ENCODE results near the gene PDE5A. TPM values are rescaled to one million over a fixed set of nuclear protein-coding genes. Genes with fewer than 3 reads are reported as not detected.

The PDE5A gene
- polyA plus RNA-seq, 1 of the 3 experiments (the other 2 are of a cell fraction) = 6.4 TPM

DNA sequence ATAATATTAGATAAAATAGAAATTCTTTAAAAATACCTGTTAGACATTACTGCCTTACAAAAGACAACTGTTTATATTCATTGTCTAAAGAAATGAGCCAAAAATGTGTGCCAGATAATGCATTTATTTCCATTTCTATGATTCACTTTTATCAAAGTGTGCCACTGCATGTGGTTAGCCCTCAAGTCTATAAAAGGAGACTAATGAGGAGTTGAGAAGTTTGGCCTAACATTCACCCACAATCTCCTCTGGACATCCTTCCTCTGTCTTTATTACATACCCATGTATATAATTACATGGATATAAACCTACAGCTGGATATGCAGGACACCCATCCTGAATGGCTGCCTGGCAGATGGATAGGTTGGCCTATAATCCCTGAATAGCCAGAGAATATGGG is 42.6 kb upstream of the PDE5A start:
- TF ChIP-seq RAD21 (IDR thresholded peaks at IDR 0.05; ENCODE audit: low read length) (no peak), TAF1 (IDR thresholded peaks at IDR 0.05; ENCODE audit: borderline replicate concordance, low read depth, low read length) (no peak), TEAD4 (IDR thresholded peaks at IDR 0.05; ENCODE audit: borderline replicate concordance, insufficient read depth) (no peak), MXI1 (IDR thresholded peaks at IDR 0.05; ENCODE audit: low read depth, low read length) (no peak), RXRA (IDR thresholded peaks at IDR 0.05; ENCODE audit: borderline replicate concordance, low read depth) (no peak), JUND (IDR thresholded peaks at IDR 0.05) (no peak), TCF12 (IDR thresholded peaks at IDR 0.05) (no peak)
- TF ChIP-seq, protein P1, sequence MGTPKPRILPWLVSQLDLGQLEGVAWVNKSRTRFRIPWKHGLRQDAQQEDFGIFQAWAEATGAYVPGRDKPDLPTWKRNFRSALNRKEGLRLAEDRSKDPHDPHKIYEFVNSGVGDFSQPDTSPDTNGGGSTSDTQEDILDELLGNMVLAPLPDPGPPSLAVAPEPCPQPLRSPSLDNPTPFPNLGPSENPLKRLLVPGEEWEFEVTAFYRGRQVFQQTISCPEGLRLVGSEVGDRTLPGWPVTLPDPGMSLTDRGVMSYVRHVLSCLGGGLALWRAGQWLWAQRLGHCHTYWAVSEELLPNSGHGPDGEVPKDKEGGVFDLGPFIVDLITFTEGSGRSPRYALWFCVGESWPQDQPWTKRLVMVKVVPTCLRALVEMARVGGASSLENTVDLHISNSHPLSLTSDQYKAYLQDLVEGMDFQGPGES (IDR thresholded peaks at IDR 0.05; ENCODE audit: low read depth, low read length) = no peak
- TF ChIP-seq, protein P2, sequence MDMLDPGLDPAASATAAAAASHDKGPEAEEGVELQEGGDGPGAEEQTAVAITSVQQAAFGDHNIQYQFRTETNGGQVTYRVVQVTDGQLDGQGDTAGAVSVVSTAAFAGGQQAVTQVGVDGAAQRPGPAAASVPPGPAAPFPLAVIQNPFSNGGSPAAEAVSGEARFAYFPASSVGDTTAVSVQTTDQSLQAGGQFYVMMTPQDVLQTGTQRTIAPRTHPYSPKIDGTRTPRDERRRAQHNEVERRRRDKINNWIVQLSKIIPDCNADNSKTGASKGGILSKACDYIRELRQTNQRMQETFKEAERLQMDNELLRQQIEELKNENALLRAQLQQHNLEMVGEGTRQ (IDR thresholded peaks at IDR 0.05; ENCODE audit: borderline replicate concordance, low read depth, low read length) = no peak
- TF ChIP-seq, protein P3, sequence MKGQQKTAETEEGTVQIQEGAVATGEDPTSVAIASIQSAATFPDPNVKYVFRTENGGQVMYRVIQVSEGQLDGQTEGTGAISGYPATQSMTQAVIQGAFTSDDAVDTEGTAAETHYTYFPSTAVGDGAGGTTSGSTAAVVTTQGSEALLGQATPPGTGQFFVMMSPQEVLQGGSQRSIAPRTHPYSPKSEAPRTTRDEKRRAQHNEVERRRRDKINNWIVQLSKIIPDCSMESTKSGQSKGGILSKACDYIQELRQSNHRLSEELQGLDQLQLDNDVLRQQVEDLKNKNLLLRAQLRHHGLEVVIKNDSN (IDR thresholded peaks at IDR 0.05; ENCODE audit: borderline replicate concordance, low read depth) = no peak
- TF ChIP-seq, protein P4, sequence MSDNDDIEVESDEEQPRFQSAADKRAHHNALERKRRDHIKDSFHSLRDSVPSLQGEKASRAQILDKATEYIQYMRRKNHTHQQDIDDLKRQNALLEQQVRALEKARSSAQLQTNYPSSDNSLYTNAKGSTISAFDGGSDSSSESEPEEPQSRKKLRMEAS (IDR thresholded peaks at IDR 0.05; ENCODE audit: low read depth) = no peak
- Histone ChIP-seq H3K27ac (ENCODE audit: low read depth in 2 of 2, low read length in 1 of 2) (no peak overlapping the region), H3K36me3 (replicated peaks in 1 of 2; ENCODE audit: control insufficient read depth in 1 of 2, insufficient read depth in 2 of 2, low read length in 1 of 2) (no peaks in the 10 kb centered on the region), H3K4me2 (no peak overlapping the region), H3K9me2 (no peaks in the 10 kb centered on the region), H2AFZ (ENCODE audit: low read depth) (no peak overlapping the region), H3F3A (replicated peaks; ENCODE audit: insufficient read depth) (no peaks in the 10 kb centered on the region), H3K9me3 (no peaks in the 10 kb centered on the region), H3K9ac (no peak overlapping the region), H3K4me1 (ENCODE audit: control insufficient read depth in 1 of 2, insufficient read depth in 2 of 2, low read depth in 1 of 2, low read length in 1 of 2) (peaks cover 0 to 5% of the 10 kb centered on the region in 2 experiments; a peak in 2 of 4 replicates), H3K27me3 (ENCODE audit: insufficient read depth) (no peaks in the 10 kb centered on the region), H3K79me2 (ENCODE audit: insufficient read depth) (no peaks in the 10 kb centered on the region), H3K4me3 (ENCODE audit: low read depth in 2 of 2, low read length in 1 of 2) (no peak overlapping the region), H4K20me1 (ENCODE audit: insufficient read depth) (no peaks in the 10 kb centered on the region)
- POLR2A ChIA-PET = no interaction called here
- no peak for DNase-seq
- CTCF ChIA-PET = interaction anchor here (2.2 to 2.4 kb wide), 2 partner anchors 12 to 42 kb away, joined by 7 to 9 read pairs; partner anchors contain the start of gene PDE5A

DNA sequence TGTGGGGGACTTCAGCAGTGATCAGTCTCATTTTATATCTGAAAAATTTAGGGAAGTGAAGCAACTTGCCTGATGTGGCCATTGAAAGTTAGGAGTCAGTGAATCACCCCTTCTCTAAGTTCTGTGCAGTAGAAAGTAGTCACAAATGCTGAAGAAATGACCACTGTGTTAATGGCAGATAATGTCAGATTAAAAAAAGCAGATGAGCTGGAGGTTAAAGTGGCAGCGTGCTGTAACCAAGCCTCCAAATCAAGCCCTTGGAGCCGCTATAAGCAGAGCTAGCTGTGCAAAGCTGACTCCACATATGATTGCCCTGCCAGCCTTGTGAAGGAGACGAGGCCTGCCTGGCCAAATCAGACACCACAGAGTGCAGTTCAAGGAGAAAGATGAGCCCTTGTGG is 39.2 kb upstream of the PDE5A start:
- WGBS (ENCODE audit: low lambda C conversion rate) = 66% methylated on average over 3 of the region's 3 CpGs
- no peaks in the 10 kb centered on the region for H3K9me3 ChIP-seq
- H3K4me2 ChIP-seq = no peak overlapping the region
- H3K27me3 ChIP-seq (ENCODE audit: insufficient read depth) = no peaks in the 10 kb centered on the region
- no peak for TF ChIP-seq JUND (IDR thresholded peaks at IDR 0.05)
- TF ChIP-seq, protein P5, sequence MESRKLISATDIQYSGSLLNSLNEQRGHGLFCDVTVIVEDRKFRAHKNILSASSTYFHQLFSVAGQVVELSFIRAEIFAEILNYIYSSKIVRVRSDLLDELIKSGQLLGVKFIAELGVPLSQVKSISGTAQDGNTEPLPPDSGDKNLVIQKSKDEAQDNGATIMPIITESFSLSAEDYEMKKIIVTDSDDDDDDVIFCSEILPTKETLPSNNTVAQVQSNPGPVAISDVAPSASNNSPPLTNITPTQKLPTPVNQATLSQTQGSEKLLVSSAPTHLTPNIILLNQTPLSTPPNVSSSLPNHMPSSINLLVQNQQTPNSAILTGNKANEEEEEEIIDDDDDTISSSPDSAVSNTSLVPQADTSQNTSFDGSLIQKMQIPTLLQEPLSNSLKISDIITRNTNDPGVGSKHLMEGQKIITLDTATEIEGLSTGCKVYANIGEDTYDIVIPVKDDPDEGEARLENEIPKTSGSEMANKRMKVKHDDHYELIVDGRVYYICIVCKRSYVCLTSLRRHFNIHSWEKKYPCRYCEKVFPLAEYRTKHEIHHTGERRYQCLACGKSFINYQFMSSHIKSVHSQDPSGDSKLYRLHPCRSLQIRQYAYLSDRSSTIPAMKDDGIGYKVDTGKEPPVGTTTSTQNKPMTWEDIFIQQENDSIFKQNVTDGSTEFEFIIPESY (IDR thresholded peaks at IDR 0.05; ENCODE audit: borderline replicate concordance, low read depth) = no peak
- TF ChIP-seq TEAD4 (IDR thresholded peaks at IDR 0.05; ENCODE audit: borderline replicate concordance, insufficient read depth) = no peak
- no peak for TF ChIP-seq GATA2 (CRISPR knock-in tag; IDR thresholded peaks at IDR 0.05)
- no peak for TF ChIP-seq MEF2A (IDR thresholded peaks at IDR 0.05; ENCODE audit: borderline replicate concordance, low read depth)
- TF ChIP-seq SMC3 (IDR thresholded peaks at IDR 0.05; ENCODE audit: low read depth, low read length) = no peak
- no peak for TF ChIP-seq EZH2phosphoT487 (IDR thresholded peaks at IDR 0.05; ENCODE audit: borderline replicate concordance, low read depth)
- no peak for TF ChIP-seq GABPA (IDR thresholded peaks at IDR 0.05; ENCODE audit: low read depth)
- TF ChIP-seq, protein P2 (IDR thresholded peaks at IDR 0.05; ENCODE audit: borderline replicate concordance, low read depth, low read length) = no peak
- no peak for TF ChIP-seq ELF1 (IDR thresholded peaks at IDR 0.05)
- no peak for TF ChIP-seq TCF12 (IDR thresholded peaks at IDR 0.05)
- TF ChIP-seq RFX5 (IDR thresholded peaks at IDR 0.05; ENCODE audit: low read length) = no peak
- H3F3A ChIP-seq (replicated peaks; ENCODE audit: insufficient read depth) = no peaks in the 10 kb centered on the region
- no peak overlapping the region for H3K4me3 ChIP-seq (ENCODE audit: low read depth in 2 of 2, low read length in 1 of 2)
- ChIA-PET CTCF (interaction anchor here (1.2 kb wide), 1 partner anchor 11 kb away, joined by 4 read pairs; no protein-coding TSS in a partner anchor), POLR2A (no interaction called here)
- no peak overlapping the region for H2AFZ ChIP-seq (ENCODE audit: low read depth)
- no peaks in the 10 kb centered on the region for H4K20me1 ChIP-seq (ENCODE audit: insufficient read depth)
- H3K36me3 ChIP-seq (replicated peaks in 1 of 2; ENCODE audit: control insufficient read depth in 1 of 2, insufficient read depth in 2 of 2, low read length in 1 of 2) = no peaks in the 10 kb centered on the region
- no peak overlapping the region for H3K27ac ChIP-seq (ENCODE audit: low read depth in 2 of 2, low read length in 1 of 2)
- no peaks in the 10 kb centered on the region for H3K79me2 ChIP-seq (ENCODE audit: insufficient read depth)
- no peak overlapping the region for H3K9ac ChIP-seq
- DNase-seq = no peak
- no peaks in the 10 kb centered on the region for H3K9me2 ChIP-seq
- peaks cover 4 to 5% of the 10 kb centered on the region in 2 experiments; a peak in 3 of 4 replicates for H3K4me1 ChIP-seq (ENCODE audit: control insufficient read depth in 1 of 2, insufficient read depth in 2 of 2, low read depth in 1 of 2, low read length in 1 of 2)

Data from SK-N-SH (cell line).